HEK293T (cell line): ENCODE measurements around the gene LRRC27.

ENCODE experiments used
- BHLHE40 ChIP-seq: fragments of 450-650 bp; IDR thresholded peaks from 2 replicates; pipeline ENCODE4 v1.6.1; 2016; ENCODE audit warnings: mild to moderate bottlenecking, moderate library complexity, borderline replicate concordance
- PKNOX1 ChIP-seq: fragments of 450-650 bp; IDR thresholded peaks from 2 replicates; pipeline ENCODE4 v1.6.1; 2016
- SP1 ChIP-seq: fragments of 450-650 bp; IDR thresholded peaks from 2 replicates; pipeline ENCODE4 v1.6.1; 2017
- SUZ12 ChIP-seq: fragments of 450-650 bp; IDR thresholded peaks from 2 replicates; pipeline ENCODE4 v1.6.1; 2016; ENCODE audit warnings: mild to moderate bottlenecking
- ZNF384 ChIP-seq: fragments of 450-650 bp; IDR thresholded peaks from 2 replicates; pipeline ENCODE4 v1.6.1; 2016

- TF ChIP-seq SUZ12, result no peak
- no peak for TF ChIP-seq BHLHE40
- TF ChIP-seq ZNF384, result no peak
- no peak for TF ChIP-seq PKNOX1
- no peak for TF ChIP-seq SP1
These were observed 38.7 kb downstream of the LRRC27 start for GRCh38 chr10:132370426-132371340.
